ENCODE measurements around the gene PPIL6.

Gene PPIL6

DNA sequence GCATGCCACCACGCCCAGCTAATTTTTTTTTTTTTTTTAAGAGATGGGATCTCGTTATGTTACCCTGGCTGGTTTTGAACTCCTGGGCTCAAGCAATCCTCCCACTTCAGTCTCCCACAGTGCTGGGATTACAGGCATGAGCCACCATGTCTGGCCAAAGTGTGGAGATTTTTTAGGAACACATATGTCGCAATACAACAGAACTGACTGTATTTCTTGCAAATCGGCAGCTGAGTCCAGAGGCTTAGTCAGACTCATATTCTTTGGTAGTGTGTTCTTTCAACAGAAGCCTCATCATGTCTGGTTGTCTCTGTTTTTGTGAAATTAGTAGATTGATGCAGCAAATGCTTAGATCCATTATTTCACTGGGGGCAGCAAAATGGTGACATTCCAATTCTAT is 34.2 kb downstream of the PPIL6 start:
- DNase-seq (ENCODE audit: low read depth in 1 of 2, low spot score in 1 of 2), result no peak

DNA sequence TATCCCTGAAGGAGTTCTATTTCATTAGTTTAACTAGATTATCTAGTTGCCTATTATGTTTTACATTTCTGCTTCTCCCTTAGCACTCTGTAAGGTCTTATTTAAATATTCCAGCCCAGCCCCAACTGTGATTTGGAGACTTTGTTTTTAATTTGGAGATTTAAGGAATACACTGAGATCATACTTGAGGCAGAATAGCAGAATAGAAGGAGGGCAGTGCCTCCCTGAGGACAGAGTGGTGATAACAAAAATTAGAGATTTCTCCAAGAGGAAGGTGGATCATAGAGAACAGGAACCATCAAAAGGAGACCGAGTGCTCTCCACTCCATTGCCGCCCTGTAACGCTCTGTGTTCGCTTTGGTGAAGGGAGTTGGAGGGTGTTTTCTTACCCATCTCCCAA is 43.4 kb downstream of the PPIL6 start:
- DNase-seq (ENCODE audit: low read depth in 1 of 2, low spot score in 1 of 2), result no peak

DNA sequence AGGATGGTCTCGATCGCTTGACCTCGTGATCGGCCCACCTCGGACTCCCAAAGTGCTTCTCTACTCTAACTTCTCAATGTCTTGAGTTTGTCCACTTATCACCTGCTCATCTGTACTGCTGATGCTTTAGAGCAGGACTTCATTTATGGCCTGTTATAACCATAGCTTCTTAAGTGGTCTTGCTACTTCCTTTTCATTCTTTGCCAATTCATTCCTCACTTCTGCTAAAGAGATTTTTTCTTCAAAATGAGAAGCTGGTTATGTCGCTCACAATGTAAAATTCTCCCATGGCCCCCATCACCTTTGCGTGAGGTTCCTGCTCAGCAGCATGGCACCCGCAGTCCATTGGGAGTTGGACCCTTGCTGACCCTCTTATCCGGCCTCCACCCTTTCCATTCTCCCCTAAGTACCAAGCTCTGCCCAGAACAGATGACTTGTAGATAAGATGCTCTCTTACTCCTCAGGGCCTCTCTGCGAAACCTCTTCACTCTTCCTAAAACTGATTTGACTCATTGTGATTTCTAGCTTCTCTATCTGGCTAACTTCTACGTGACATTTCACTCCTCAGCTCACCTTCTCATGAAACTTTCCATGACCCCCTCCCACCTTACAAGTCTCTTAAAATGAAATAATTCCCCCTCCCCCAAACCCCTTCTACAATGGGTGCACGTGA is 44.2 kb downstream of the PPIL6 start:
- no peak for DNase-seq (ENCODE audit: low read depth in 1 of 2, low spot score in 1 of 2)

DNA sequence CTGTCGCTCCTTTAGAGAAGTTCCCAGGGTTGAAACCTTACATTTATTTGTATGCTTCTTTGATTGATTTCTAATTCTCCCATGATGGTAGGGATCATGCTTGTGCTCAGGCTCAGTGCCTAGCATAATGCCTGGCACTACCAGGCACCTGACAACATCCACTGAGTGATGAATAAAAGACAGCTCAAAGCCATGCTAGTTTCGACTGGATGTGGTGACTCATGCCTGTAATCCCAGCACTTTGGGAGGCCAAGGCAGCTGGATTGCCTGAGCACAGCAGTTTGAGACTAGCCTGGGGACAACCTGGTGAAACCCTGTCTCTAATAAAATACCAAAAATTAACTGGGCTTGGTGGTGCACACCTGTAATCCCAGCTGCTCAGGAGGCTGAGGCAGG is 46.5 kb downstream of the PPIL6 start:
- DNase-seq (ENCODE audit: low read depth in 1 of 2, low spot score in 1 of 2), result no peak

DNA sequence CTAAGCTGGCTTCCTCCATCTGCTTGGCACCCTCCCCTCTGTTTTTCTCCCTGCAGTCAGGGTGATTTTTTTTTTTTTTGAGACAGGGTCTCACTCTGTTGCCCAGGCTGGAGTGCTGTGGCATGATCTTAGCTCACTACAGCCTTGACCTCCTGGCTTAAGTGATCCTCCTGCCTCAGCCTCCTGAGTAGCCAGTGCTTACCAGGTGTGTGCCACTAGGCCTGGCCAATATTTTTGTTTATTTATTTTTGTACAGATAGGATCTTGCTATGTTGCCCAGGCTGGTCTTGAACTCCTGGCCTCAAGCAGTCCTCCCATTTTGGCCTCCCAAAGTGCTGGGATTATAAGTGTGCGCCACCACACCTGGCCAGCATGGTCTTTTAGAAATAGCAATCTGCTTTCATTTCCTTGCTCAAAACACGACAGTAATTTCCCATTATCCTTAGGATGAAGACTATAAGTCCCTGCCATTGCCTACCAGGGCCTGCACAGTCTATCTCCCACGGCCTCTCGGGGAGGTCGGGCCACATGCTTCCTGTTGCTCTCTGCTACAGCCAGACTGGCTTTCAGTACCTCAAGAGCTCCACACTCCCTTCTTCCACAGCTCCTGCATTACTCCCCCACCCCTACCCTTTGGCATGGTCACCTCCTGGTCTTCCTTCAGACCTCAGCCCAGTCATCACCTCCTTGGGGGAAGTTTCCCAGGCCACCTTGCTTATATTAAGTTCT is 47.1 kb downstream of the PPIL6 start:
- DNase-seq (ENCODE audit: low read depth in 1 of 2, low spot score in 1 of 2), result no peak

DNA sequence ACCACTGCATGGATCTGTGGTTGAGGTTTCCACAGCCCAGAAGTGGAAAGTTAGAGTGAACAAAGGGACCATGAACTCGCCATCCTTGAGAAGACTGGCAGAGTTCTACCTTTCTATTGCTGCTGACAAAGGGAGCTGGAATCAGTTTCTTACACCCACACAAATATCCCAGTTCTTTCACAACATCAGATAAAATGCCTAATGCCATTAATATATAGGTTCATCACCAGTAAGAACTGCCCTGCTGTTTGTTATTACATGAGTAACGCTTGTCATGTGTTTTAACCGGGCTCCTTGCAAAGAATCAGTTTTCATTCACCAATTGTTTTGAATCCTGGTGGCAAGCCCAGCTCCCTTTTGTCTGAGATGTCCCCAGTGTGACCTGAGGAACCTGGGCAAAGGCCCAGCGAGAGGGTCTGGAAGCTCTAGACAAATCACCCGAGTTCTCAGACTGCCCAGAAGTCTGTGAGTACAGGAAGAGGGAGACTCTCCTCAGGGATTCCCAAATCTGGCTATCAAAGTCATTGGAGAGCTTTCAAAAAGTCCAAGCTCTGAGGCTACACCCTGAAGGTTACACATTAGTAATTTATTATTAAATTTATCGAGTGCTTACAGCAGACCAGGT is 50.7 kb downstream of the PPIL6 start:
- no peak for DNase-seq (ENCODE audit: low read depth in 1 of 2, low spot score in 1 of 2)

DNA sequence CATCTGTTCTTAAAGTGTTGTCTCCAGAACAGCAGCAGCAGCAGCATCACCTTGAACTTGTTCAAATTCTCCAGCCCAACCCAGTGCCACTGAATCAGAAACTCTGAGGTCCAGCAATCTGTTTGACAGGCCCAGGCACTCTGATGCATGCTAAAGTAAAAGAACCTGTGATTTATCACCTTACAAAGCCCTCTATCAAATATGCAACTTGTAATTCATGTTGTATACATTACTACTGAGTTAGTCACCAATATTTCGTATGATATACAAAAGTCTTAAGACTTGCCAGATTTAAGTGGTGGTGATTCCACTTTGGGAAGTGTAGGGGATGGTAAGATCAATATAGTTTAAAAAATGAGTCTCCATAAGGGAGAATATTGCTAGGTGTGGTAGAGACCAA is 52.2 kb downstream of the PPIL6 start:
- no peak for DNase-seq (ENCODE audit: low read depth in 1 of 2, low spot score in 1 of 2)

DNA sequence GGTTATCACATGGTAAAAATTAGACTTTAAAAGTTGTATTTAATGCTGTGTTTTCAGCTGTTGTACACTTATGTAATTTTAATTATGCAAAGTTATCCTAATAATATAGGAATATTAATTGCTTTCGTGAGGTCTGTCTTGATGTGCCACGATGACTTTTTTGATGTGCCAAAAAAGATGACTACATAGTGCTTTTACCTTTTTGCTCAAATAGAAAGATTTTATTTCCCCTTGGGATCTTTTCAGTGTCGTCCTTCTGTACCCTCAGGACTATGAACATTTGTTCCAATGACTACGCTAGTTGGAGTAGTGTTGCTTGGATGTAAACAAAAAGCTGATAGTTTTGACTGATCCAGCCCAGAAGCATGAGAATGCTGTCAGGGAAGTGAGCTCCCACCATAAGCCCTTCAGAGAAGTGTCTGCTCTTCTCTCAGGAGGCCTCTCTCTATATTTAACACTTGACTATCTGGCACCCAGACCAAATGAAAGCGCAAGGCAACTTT is 56.9 kb downstream of the PPIL6 start:
- no peak for DNase-seq (ENCODE audit: low read depth in 1 of 2, low spot score in 1 of 2)

DNA sequence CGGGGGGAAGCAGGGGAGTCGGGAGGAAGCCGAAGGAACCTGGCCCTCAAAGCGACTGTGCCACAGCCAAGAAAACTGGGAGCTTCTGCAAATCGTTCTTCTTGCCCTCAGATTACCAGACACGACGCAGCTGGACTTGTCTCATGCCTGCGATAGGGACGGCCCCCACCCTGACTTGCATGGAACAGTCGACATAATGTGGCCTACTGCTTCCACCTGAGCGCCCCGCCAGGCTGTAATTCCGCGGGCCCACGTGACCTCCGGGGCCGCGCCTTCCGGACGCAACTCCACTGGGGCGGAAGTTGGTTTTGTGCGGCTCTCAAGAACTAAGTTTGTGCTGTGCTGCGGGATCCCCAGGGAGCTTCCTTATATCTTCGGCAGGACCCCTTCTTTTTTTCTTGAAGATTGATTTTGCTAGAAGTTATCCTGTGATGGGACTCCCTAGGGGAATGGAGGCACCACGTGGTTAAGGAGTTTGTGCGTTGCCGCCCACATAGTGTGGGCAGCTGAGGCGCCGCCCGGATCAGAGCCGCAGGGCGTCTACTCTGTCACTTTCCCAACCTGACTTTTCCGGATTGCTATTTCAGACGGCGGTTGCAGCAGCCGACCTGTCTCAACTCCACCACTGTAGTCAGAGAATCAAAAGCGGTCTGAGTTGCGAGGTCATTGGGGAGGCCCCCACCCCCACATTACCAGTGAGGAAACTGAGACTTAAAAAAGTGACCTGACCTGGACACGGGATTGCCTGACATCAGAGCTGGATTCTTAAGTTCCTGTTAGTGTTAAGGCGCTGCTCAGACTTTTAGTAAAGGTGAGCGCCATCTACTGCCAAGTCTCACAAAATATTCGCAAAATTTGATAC is 57.6 kb downstream of the PPIL6 start:
- peak; percentile 81 to 84 for DNase-seq (ENCODE audit: low read depth in 1 of 2, low spot score in 1 of 2)

DNA sequence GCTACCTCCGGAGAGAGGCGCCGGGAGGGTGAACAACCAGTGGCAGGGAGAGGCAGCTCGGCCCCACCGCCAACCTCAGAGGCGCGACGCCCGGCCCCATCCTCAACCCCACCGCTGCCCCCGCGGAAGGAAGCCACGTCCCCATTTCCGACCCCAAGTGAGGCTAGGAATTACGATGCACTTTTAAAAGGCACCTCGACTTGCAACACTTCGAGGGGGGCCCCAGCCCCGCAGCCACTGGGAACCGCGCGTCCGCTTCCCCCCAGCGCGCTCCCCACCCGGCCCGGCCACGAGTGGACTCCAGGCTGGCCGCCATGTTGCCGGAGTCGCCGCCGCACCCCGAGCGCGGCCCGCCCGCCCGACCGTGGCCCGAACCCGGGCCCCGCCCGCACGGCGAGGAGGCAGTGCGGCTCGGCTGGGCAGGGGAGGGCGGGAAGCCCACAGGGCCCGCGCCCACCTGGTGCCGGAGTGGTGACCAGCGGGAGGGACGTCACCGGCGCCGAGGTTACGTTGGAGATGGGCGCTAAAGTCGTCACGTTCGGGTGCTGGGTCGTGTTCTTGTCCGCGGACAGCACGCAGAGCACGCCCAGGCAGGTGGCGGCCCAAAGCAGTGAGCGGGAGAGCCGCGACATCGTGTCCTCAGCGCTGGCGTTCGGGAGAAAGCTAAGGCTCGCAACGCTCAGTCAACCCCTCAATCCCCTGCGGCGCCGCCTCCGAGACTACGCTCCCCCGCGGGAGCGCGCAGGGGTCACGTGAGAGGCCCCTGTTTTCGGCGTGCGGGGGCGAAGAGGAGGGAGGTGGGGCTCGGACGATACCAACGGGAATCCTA is 58.5 kb downstream of the PPIL6 start, which contains the start of gene CD164:
CD164 (minus strand) TSS at position 721 of the 829 bp plus-strand sequence; CDS start at position 632, 89 bp downstream.
- peak; percentile 87 to 90 for DNase-seq (ENCODE audit: low read depth in 1 of 2, low spot score in 1 of 2)

DNA sequence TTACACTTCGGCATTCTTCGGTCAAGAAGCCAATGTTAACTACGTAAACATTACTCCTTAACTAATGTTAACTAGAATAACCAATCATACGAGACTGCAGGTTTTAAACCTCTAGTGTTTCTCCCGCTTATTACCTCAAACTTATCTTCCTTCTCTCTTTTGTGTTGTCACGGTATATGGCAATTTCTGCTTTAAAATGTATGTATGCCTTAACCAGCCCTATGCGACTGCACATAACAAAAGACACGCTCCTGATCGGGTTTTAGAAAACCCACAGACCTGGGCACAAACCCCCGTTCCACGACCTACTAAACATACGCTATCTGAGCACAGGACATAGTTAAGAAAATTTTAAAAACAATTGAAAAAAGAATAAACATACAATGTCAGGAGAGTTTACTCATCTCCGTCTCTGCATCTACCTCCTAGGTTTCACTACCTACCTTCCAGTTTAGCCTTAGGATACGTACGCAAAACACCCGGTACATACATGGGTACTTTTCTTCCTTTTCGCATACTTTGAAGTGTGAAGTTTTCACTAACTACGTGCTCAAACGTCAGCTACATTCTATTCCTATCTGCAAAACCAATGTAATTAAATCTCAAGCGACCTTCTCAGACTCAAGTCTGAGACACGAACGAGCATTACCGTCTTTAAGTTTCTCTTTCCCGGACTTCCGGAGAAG is 59.2 kb downstream of the PPIL6 start:
- no peak for DNase-seq (ENCODE audit: low read depth in 1 of 2, low spot score in 1 of 2)

DNA sequence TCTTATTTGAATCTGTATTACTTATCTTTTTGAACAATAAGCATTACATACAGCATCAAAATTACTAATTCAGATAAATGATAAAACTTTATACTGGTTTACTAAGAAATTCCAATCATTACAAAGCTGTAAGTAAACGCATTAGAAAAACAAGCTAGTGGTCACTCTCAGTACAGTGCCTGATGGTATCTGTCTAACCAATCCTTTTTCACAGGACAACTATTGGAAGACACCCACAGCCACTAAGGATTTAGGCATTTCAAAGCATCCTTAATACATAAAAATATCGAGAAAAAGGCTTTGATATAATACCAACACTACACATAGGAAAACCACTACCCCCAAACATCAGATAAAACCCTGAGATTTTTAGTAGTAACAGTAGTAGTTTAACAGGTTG is 60.7 kb downstream of the PPIL6 start:
- DNase-seq (ENCODE audit: low read depth in 1 of 2, low spot score in 1 of 2), result no peak

DNA sequence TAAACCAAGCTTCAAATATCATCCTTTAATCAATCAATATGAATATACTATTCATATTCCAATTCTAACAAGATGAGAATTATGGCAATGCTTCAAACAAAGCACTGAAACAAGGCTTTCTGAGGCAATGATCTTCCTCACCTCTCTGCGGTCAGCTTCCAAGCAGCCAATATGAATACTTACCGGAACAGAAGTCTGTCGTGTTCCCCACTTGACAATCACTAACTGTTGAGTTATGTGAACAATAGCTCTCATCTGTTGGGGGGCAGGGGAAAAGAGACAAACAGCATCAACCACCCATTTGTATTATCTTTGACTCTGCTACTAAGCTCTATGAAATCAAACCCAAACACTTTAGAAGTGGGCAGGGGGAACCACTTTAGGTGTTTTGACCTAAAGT is 62.7 kb downstream of the PPIL6 start:
- DNase-seq (ENCODE audit: low read depth in 1 of 2, low spot score in 1 of 2), result no peak

DNA sequence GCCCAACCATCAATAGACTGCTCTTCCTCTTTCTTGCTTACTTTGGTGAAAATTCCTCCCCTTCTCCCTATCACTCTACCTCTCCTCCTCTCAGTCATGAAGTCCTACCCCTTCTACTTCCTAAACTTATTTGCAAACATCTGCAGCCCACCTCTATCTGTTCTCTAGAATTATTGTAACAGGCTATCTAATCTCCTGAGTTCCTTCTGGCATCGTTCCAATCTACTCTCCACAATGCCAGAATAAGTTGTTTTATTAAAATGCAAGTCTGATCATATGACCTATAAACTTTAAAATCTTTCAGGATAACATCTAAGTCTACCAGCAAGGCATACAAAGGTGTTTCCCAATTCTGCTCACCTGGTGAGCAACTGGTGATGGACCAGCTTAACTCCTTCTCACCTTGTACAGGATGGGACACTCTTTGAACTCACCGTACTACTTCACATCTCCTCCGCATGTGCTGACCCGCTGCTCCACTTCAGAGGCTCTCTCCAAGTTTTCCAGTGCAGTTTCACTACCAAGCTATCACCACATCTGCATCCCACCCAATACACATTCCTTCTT is 66.0 kb downstream of the PPIL6 start:
- DNase-seq (ENCODE audit: low read depth in 1 of 2, low spot score in 1 of 2), result no peak

DNA sequence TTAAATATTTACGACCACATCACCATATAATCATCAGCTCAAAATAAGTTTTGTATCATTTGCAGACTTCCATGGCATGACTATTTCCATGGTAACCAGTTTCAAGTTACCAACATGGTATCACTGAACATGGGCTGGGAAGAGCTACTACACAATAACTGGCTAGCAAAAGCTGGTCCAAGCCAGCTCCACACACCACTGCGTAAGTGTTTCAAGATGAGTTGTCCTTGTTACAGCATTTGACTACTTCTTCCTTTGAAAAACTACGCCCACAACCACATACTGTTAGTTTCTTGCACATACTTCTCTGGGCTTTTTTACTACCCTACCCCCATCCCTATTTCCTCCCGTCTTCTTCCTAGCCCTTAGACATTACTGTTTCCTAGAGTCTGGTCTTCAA is 66.7 kb downstream of the PPIL6 start:
- DNase-seq (ENCODE audit: low read depth in 1 of 2, low spot score in 1 of 2), result no peak

DNA sequence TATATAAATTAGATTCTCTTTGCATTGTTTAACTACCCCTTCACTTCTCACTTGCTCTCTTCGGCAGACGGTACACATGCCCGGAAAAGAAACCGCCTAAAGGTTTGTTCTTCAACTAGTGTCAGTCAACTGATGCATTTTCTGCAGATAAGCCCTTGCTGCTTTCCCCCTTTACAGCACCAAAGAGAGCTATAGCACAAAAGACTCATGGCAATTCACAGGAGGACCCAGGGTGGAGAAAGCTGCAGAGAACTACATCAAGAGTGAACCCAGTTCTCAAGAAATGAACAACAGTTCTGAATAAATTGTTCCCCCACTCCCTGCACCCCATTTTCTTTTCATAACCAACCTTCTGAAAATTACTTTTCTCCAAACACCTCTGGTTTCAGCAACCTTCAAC is 67.1 kb downstream of the PPIL6 start:
- DNase-seq (ENCODE audit: low read depth in 1 of 2, low spot score in 1 of 2), result no peak

DNA sequence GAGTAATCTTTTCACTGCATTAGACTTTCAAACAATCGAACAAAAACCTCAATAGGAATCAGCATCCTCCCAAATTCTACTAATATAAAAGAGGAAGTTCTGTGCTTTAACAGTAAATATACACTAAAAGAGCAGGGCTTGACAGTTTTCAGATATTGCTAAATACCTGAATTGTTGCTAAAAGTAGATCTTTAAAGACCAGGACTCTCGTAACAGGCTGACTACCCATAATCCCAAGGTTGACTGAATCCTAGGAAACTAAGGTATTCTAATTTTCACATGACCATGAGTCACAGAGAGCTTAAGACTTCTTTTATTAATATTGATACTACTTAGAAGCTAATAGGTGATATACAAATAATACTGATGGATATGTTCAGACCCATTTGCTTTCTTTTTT is 68.3 kb downstream of the PPIL6 start:
- no peak for DNase-seq (ENCODE audit: low read depth in 1 of 2, low spot score in 1 of 2)

DNA sequence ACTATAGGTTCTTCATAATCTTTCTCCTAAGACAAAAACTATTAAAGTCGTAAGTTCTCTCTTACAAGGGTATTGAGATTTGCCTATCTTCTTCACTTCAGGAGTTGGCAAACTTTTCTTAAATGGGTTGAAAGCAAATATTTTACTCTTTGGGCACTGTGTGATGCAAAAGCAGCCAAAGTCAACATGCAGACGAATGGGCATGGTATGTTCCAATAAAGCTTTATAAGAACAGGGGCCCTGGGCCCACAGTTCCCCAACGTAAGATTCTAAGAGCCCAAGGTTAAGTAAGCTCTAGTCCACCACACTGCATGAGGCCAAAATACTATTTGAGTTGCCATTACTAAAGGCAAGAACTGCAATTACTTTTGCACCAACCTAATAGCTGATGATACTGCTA is 69.6 kb downstream of the PPIL6 start:
- no peak for DNase-seq (ENCODE audit: low read depth in 1 of 2, low spot score in 1 of 2)

DNA sequence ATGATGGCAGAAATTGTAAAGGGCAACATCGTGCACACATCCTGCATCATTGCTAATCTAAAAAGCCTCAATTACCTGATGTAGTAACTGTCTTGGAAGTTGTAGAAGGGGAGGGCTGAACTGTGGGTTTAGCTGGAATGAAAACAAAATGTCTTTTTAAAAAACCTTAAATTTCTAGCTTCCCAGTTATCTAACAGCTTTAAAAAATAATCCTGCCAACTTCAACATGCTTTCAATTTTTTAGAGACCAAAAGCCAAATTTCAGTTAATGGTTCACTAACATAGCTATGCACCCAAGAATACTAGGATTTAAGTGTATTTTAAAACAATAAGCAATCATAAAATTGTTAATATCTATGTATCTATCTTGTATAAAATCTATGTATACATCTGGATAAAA is 70.1 kb downstream of the PPIL6 start:
- no peak for DNase-seq (ENCODE audit: low read depth in 1 of 2, low spot score in 1 of 2)

DNA sequence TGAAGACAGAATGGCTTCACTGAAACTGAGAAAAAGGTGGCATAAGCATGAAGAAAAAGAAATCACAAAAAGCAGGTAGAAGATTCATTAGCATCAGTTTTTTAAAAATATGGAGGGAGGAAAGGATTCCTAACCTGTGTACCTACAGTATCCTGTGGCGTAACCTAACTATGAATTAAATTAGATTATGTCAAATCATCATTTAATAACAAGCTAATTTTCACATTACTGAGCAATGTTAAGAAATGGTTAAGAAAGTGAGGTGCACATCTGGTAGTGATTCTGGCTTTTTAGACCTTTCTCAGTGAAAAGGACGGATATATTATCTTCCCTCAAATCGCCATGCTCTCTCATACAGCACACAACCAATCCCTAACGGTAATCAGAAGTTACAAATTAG is 70.7 kb downstream of the PPIL6 start:
- no peak for DNase-seq (ENCODE audit: low read depth in 1 of 2, low spot score in 1 of 2)
